ENCODE results near the gene C11orf87.
A peak's percentile ranks its signal among the peaks of the same experiment; 100 is the strongest.

C11orf87 gene

DNA sequence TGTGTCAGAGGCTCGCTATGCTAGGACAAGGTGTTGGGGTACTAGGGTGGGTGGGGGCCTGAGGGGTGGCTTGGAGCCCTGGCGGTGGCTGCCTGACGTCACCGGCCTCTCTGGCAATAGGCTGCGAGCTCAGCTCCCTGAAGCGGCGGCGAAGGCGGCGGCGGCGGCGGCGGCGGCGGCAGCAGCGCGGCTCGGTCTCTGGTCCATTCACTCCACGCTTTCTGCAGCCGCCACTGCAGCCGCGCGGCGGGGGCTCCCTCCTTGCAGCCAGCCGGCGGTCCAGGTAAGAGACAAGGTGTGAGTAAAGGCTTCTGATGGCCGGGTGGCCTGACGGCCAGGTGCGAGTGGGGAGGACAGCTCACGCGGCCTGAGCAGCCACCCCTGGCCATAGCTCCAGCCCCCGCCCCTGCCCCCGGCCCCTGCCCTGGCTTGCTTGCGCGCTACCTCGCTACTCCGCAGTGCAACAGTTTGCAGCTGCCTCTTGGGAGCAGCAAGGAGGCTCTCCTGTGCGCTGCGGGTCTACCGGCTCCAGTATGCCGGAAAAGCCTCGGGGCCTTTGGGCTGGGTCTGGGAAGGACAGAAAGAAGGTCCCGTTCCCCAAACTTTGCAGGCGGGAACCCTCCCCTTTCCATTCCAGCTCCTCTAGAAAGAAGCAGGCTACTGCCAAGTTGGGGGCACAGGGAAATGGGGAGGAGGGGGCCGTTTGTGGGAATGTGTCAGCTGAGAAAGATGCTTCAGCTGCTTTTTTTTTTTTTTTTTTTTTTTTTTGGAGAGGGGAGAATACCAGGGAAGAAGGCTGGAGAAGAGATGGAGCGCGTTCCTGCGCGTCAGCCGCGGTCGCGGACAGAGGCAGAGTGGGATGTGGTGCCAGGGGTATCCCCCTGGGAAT is at the start of gene C11orf87:
TSS of gene C11orf87 (plus strand) at position 210 of the 889 bp plus-strand sequence. CDS start 1,444 bp downstream, outside the sequence.
- no peak for DNase-seq

DNA sequence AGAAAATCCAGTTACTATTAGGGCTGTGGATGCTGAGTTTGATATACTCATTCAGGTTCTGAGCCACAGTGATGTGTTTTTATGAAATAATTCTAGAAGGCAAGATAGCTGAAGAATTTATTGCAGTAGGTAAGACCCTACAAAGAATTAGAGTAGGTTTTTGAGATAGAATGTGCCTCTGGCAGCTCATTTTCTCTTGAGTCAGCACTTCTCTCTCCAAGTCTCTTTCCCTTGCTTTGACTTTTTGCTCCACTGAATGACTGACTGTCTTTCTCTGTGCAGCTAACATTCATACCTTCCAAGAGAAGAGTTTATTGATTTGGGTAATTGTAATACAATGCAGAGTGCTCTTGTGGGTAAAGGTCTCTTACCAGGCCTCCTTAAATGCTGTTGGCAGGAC is 48.0 kb upstream of the C11orf87 start:
- no peak for DNase-seq

DNA sequence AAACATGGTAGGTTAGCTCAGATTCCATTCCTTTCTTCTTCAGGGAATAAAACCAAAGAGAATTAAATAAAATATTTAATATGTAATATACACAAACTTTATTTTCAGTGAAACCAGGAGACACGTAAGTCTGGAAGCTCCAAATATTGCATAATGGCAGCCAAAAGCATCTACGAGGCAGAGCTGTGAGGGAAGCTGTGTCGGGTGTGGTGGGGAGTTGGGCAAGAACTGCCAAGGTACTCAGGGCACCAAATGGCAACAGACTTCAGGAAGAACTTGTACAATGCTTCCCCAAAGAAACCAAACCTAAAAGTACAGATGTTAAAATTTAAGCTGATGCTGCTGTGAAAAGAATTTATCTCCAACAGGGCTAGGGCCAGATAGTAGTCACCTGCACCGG is 47.5 kb upstream of the C11orf87 start:
- DNase-seq = no peak

DNA sequence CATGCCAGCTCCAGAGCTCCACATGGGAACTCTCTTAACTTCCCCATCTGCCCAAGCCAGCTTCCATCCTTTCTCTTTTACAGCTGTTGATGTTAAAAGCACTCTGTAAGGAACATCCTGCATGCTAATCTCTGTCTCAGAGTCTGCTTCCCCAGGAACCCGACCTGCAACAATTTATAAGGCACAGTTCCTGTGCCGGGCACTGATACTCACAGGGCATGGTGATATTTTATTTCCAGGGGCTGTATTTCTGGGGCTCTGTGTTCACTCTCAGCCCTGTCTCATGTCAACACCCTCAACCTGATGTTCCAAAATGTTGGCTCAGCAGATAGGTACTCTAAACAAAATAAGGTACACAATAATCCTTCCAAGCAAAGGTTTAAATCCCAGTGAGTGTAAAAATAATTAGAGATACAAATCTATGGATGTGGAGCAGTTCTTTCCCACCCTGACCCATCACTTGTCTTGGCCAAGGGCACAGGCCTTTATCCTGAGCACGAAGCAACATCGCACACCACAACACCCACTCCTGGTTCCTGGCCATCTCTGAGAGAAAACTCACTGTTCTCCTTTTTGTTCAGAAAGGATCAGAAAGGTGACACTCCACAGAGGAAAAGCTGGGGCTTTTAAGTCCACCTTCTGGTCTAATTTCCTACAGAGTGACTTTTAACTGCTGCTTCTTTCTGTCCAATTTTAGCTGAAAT is 44.8 kb upstream of the C11orf87 start:
- no peak for DNase-seq

DNA sequence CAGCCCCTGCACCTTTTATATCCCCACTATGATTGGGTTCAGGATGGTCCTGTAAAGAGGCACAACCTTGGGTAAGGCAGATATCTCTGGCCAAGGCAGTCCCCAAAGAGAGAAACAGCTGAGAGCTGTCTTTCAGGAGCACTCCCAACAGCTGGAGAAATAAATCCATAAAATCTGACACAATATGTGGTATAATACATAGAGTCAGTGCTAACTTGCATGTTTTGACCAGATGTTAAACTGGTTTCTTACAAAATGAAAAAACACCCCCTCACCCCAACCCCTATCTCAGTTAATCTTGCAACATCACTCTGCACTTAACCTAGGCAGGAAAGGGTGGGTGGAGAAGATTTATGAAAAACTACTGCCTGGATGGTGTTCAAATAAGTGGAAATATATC is 44.0 kb upstream of the C11orf87 start:
- DNase-seq = no peak

DNA sequence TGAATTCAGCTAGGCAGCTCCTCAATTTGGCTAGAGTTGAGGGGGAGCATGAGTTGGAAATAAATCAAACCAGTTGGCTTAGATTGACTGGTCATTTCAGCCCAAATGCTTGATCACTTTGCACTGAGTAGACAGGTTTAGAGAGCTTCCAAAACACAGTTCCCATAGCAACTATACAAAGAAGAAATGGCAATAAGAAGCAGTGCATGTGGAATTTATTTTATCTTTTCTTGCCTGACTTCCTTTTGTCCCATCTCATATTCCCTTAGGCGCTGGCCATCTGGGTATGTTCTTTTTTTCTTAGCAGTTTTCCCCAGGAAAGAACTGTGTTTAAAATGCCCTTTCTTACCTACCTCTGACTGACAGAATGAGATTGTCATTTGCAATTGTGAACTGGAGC is 38.7 kb upstream of the C11orf87 start:
- DNase-seq = no peak

DNA sequence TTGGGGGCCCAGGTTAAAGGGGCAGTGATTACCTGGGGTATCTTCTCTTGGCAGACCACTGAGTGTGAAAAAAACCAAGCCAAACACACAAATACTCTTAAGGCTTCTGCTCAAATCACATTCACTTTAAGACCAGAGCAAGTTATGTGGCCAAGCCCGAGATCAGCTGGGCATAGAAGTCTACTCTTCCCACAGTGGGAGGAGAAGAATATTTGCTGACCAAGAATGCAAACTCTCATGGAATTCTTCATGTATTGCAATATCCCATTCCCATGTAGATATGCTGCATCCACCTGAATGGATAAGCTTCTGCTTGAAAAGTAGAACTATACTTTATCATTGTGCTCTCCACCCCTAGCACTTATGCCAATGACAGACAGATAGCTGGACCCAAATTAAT is 37.1 kb upstream of the C11orf87 start:
- DNase-seq = no peak

DNA sequence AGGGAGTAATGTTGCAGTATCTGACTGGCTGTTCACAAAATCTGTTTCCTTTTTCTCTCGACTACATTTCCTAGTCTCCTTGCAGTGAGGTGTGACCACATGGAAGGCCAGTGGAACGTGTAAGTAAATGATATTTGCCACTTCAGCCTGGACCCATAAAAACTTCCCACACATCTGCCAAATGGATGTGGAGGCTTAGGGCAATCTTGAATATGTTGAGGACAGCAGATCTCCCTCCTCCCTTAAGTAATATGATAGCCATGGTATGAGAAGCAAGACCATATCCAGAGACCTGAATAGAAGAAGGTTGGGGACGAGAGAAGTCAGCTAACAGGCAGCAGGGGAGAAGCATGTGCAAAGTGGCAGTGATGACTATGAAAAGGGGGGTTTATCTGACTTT is 33.0 kb upstream of the C11orf87 start:
- no peak for DNase-seq

DNA sequence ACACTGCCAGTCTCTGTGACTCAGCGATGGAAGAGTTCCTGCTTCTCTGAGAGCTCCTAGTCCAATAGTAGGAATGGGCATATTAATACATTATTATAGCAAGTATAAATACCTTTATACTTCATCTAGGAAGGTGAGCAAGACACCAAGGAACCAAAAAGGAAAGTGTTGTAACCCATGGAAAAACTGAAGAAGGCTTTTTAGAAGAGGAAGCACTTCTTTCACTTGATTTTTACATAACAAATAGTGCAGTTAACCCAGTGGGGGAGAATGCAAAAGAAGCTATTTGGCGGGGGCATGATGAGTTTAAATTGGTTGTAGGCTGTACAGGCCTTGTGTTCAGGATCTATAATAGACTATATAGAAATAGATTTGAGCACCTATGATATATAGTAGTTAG is 31.2 kb upstream of the C11orf87 start:
- no peak for DNase-seq

DNA sequence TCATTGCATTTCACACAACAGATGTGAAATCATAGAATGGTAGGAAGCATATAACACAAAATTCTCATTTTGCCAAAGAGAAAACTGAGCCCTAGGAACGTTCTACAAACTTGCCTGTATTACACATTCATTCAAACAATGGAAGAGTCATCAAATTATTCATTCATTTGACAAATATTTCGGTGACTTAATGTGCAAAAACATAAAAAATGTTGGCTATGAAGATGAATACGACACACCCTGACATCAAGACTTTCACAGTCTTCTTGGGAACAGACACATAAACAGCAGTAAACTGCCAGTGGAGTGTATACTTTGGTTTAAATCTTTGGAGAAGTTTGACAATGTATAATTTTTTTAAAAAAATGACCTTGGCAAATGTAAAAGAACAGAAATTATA is 20.4 kb upstream of the C11orf87 start:
- no peak for DNase-seq

DNA sequence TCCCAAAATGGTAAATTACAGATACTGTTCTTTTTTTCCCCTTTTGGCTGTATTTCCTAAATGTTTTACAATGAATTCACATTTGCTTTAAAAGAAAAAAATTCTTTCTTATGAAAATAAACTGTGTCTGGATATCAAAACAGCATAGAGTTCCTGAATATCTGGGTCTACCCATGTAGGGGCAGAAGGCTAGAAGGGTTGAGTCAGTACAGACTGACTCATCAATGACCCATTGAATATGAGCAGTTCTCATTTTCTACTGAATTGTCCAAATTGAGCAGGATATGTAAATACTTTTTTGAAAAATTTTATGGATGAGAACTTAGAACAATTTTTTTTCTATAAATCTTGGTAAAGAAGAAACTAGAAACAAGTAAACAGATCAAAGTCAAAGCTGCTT is 16.3 kb upstream of the C11orf87 start:
- DNase-seq = no peak

DNA sequence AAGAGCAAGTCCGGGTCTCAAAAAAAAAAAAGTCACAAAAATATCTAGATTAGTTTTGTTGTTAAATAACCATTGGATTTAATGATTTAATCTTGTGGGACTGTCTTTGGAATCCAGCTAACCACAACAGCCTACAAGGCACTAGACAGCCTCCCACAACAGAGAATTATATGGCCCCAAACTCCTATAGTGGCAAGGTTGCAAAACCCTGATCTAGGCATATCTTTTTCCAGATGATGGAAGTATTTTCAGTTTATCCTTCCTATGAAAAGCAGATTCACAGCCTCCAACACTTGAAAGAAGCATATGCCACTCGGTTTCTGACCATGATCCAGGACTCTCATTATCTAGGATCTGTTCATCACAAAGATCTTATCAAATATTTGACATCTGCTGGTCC is 5.4 kb upstream of the C11orf87 start:
- DNase-seq = no peak

DNA sequence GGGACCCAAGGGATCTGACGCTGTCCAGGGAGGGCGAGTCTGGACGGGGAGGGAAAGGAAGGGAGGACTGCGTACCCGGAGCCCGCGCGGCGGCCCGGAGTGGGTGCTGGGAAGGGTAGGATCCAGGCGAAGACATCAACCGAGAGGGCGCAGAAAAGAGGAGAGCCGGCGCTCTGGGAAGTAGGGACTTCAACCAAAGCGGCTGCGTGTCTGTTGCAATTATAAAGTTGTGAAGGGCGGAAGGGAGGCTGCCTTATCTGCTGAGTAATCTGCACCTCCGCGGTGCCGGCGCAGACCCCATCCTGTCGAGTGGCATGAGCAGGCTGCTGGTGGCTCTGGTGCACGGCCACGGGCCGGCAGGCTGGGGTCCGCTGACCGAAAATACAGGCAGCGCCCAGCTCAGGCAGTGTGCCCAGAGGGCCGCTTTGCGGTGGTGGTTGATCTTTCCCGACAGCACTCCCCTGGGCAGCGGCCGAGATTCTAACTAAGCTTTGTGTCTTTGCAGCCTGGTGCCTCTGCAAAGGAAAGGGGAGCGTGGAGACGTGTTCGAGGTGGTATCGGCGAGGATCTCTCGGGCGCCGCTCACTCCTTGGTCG is 978 bp downstream of the C11orf87 start:
- DNase-seq = peak; percentile 33 to 35

DNA sequence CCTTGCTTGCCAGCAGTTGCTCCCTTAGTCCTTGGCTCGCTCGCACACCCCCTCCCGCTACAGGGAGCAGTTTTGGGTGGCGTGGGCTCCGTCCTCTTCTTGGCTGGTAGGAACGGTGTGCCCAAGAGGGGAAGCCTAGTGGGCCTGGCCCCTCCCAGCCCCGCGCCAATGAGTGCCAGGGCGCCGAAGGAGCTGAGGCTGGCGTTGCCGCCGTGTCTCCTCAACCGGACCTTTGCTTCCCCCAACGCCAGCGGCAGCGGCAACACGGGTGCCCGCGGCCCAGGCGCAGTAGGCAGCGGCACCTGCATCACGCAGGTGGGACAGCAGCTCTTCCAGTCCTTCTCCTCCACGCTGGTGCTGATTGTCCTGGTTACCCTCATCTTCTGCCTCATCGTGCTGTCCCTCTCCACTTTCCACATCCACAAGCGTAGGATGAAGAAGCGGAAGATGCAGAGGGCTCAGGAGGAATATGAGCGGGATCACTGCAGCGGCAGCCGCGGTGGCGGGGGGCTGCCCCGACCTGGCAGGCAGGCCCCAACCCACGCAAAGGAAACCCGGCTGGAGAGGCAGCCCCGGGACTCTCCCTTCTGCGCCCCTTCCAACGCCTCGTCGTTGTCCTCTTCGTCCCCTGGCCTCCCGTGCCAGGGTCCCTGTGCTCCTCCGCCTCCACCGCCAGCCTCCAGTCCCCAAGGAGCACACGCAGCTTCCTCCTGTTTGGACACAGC is 1.6 kb downstream of the C11orf87 start:
- no peak for DNase-seq

DNA sequence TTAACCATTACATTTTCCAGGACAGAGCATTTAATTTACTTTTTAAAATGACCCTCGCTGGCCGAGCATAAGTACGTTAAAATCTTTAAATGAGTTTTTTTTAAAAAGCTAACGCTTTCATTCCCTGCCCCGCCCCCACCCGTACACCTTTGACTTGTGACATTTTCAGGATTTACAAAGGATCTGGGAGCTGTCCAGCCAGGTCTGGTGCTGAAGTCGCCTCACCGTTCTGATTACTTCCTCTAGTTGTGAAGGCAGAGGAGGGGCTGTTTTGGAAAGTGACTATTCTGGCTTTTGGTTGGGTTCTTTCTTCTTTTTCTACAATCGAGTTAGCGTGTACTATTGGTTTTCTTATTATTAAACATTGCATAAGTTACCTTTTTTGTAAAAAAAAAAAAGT is 2.9 kb downstream of the C11orf87 start:
- DNase-seq = no peak

DNA sequence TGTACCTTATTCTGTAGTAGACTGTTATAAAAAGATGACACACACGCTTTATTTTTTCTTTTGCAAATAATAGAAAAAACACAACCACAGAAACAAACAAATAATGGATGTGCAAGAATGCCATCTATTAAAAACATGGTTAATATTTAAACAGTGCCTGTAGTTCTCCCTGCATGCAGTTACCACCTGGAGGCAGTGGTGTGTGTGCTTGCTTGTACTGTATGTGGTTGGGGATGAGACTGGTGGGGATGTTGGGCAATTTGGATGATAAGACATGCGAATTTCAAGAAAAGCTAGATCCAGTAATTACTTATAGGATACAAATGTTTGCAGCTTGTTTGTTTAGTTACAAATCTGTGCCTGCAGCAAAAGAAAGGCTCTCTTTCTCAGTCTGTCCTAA is 3.6 kb downstream of the C11orf87 start:
- DNase-seq = peak; percentile 21 to 22

DNA sequence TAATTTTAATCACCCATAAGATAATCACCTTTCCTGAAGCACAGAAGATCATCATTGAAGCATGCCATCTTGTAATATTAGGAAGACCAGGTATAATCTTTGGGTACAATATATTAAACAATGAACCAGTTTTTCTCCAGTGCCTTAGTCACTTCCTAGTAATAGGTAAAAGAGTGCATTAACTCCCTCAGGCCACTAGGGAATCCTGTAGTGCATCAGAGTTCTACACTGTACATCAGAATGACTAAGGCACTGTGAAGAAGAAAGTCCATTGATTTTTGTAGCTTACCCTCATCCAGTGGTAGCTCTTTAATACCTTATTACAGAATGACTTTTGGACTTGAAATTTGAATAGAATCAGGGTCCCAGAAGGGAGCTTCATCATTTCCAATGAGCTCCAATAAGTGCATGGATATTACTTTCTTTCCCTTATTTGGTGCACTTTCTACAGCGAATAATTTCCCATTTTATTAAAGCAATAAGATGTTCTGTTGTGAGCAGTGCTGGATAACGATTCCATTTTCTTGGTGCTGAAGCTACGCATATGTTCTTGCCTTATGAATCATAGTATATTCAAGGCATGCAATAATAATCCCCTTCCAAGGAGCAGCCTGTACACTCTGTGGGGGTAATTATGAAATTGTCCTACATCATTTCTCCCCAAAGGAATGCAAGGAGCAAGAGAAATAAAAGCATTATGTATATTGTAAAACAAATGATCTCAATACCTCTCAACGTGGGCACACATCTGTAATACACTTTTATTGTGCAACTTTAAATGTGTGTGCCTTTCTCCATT is 4.7 kb downstream of the C11orf87 start:
- peak; percentile 31 to 42 for DNase-seq

DNA sequence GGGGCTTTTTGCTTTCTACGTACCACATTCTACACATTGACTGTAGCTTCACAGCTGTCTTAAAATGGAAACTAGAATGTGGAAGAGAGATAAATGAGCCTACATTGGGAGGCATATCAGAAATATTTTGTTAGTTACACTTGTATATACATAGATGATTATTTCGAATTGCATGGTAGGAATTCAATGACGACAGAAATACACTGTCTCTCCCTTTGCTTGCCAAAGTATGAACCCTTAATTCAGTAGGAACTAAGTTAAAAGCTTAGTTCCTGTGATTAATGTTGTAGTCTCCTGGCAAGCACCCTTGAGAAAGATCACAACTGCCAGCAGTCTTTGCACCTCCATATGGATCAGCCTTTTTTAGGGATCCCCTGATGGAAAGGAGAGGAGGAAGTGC is 10.1 kb downstream of the C11orf87 start:
- no peak for DNase-seq

DNA sequence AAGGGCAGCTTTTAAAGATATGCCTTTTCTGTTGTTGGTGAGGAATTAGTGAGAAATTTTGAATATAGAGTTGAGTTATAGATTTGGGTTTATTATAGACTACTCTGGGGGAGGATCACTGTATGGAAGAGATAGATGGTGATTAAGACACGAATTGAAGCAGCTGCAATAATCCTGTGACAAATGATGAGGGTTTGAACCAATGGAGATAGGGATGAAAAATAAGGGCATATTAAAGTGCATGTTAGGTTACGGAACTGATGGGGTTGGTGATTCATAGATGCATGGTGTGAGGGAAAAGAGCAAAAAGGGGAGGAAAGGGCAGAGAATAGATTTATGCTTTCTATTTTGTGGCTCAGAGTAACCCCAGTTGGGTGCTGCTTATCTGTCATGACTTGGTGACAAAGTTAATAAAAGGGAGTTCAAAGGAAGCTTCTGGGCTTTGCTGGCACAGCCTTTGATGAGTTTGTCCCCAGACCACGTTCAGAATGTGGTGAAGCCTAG is 11.8 kb downstream of the C11orf87 start:
- DNase-seq = no peak

DNA sequence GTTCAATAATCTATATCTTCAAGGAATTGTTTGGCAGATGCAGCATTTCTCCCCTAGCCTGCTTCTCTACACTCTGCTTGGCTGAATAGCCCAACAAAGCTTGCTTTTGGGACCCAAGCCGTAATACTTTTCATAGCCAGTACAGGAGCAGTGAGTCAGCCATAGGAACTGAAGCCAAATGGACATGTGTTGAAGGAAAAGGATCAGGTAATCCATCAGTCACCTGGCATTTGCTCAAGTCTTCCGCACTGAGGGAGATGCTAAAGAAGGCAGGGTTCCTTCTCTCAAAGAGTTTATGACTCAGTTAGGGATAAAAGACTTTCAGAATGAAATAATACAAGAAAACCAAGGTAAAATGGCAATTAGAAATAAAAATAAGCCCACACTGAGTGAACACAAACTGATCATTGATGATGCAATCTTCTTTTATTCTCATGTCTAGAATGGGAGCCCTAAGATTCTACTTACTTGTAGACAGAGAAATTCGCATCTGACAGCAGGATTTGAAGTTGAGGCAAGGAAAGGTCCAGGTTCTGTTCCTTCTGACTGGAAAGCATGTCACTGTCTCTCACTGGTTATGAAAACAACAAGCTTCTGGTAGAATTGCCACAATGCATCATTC is 13.2 kb downstream of the C11orf87 start:
- no peak for DNase-seq

DNA sequence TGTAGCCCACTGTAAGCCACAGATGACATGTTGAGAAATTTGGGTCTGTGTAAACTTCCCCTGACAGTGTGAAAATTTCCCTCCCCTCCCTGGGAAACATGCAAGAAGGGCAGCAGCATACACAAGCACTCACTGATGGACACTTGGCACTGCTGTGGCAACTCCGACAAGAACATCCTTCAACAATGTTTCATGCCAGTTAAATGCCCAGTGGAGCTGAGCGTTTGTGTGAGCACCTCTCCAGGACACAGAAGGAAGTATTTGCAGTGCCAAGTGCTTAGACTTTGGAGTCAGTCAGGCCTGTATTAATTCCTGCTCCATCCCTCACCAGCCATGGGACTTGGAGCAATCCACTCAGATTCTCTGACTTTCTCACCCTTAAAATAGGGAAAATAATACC is 17.7 kb downstream of the C11orf87 start:
- DNase-seq = no peak

DNA sequence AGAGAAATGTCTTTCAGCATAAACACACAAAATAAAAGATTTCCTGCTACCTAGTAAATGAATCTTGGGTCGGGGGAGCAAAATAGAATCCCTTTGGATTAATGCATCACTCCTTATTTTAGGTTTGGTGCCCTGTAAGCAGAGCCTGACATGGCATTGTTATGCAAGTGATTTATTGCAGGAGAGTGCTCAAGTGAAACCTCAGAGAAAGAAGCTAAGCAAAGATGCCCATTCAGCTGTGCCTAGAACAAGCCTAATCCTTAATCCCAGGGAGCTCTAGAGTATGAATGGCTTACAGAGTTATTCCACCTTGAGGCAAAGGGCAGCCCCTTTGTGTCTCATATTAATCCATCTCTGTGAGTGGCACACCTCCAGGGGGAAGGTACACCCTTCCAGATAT is 21.1 kb downstream of the C11orf87 start:
- DNase-seq = no peak

Data from Kasumi-1 (cell line).